ENCODE data around the gene KRTAP20-2.

- no peak for TF ChIP-seq CTCF (optimal IDR thresholded peaks at IDR 0.05 in 1 of 3, IDR thresholded peaks at IDR 0.05 in 1 of 3, conservative IDR thresholded peaks at IDR 0.05 in 1 of 3; ENCODE audit: extremely low read depth in 1 of 3, insufficient read depth in 2 of 3, low read length in 3 of 3)
- no peak for TF ChIP-seq EZH2 (IDR thresholded peaks at IDR 0.05; ENCODE audit: low read length)
Observed at GRCh38 chr21:30676737-30677136, 41.7 kb downstream of the KRTAP20-2 start.
